Loucy (cell line): Measurements from ENCODE around the gene UBR4.
"Not testable (repeated sequence)": the region's sequence is repeated elsewhere in the genome, so short reads cannot be mapped to it uniquely, and the experiment has no call there.

Experiments used
- H2AFZ ChIP-seq: fragments of 200-600 bp; sonication (generic); 2 replicates; pipeline ENCODE4 v1.6.0; 2016; ENCODE audit warnings: antibody characterized with exemption, mild to moderate bottlenecking, low read length, moderate library complexity
- H3F3A ChIP-seq: fragments of 200-600 bp; 2 replicates; pipeline ENCODE4 v1.6.0; 2016; ENCODE audit warnings: antibody characterized with exemption, low read depth, mild to moderate bottlenecking
- H3K27me3 ChIP-seq: fragments of 200-600 bp; sonication (generic); 2 replicates; pipeline ENCODE4 v1.6.1; 2014; ENCODE audit warnings: low read length, mild to moderate bottlenecking; ENCODE audit not compliant: insufficient read depth, poor library complexity, severe bottlenecking
- H3K36me3 ChIP-seq: fragments of 200-600 bp; sonication (generic); 2 replicates; pipeline ENCODE4 v1.6.1; 2016; ENCODE audit warnings: low read length; ENCODE audit not compliant: insufficient read depth
- H3K4me1 ChIP-seq: fragments of 200-600 bp; sonication (generic); 2 replicates; pipeline ENCODE4 v1.5.1; 2014; ENCODE audit warnings: low read length, mild to moderate bottlenecking; ENCODE audit not compliant: insufficient read depth, poor library complexity, severe bottlenecking
- H3K4me2 ChIP-seq: fragments of 200-600 bp; sonication (generic); 2 replicates; pipeline ENCODE4 v1.6.0; 2014; ENCODE audit warnings: antibody characterized with exemption, low read length, low read depth, mild to moderate bottlenecking; ENCODE audit not compliant: poor library complexity, severe bottlenecking
- H3K4me3 ChIP-seq: fragments of 200-600 bp; sonication (generic); 2 replicates; pipeline ENCODE4 v1.5.1; 2014; ENCODE audit warnings: low read length, mild to moderate bottlenecking, mixed read lengths; ENCODE audit not compliant: poor library complexity, severe bottlenecking
- H3K79me2 ChIP-seq: fragments of 200-600 bp; sonication (generic); 2 replicates; pipeline ENCODE4 v1.6.1; 2014; ENCODE audit warnings: low read length; ENCODE audit not compliant: insufficient read depth
- H3K9ac ChIP-seq: fragments of 200-600 bp; sonication (generic); 2 replicates; pipeline ENCODE4 v1.6.0; 2014; ENCODE audit warnings: mild to moderate bottlenecking, low read depth, low read length, moderate library complexity; ENCODE audit not compliant: poor library complexity, severe bottlenecking
- H3K9me2 ChIP-seq: fragments of 200-600 bp; sonication (generic); replicated peaks from 2 replicates; pipeline ENCODE4 v1.6.1; 2016; ENCODE audit warnings: low read depth, low read length, mixed read lengths
- H3K9me3 ChIP-seq: fragments of 200-600 bp; sonication (generic); 2 replicates; pipeline ENCODE4 v1.6.1; 2014; ENCODE audit warnings: mild to moderate bottlenecking, antibody characterized with exemption, low read length, low read depth; ENCODE audit not compliant: insufficient read depth
- H4K20me1 ChIP-seq: fragments of 200-600 bp; sonication (generic); 2 replicates; pipeline ENCODE4 v1.6.0; 2014; ENCODE audit warnings: antibody characterized with exemption, low read length, mild to moderate bottlenecking; ENCODE audit not compliant: insufficient read depth, poor library complexity, severe bottlenecking
- EZH2phosphoT487 ChIP-seq: fragments of 200-600 bp; IDR thresholded peaks from 2 replicates; pipeline ENCODE4 v1.6.1; 2018; ENCODE audit warnings: antibody characterized with exemption, mild to moderate bottlenecking, moderate library complexity, borderline replicate concordance
- TF ChIP-seq, protein P1 (sequence below): fragments of 200-600 bp; sonication (generic); conservative IDR thresholded peaks from 2 replicates; pipeline ENCODE4 v1.5.1; 2014; ENCODE audit warnings: mild to moderate bottlenecking, antibody characterized with exemption, low read length

UBR4 gene

DNA sequence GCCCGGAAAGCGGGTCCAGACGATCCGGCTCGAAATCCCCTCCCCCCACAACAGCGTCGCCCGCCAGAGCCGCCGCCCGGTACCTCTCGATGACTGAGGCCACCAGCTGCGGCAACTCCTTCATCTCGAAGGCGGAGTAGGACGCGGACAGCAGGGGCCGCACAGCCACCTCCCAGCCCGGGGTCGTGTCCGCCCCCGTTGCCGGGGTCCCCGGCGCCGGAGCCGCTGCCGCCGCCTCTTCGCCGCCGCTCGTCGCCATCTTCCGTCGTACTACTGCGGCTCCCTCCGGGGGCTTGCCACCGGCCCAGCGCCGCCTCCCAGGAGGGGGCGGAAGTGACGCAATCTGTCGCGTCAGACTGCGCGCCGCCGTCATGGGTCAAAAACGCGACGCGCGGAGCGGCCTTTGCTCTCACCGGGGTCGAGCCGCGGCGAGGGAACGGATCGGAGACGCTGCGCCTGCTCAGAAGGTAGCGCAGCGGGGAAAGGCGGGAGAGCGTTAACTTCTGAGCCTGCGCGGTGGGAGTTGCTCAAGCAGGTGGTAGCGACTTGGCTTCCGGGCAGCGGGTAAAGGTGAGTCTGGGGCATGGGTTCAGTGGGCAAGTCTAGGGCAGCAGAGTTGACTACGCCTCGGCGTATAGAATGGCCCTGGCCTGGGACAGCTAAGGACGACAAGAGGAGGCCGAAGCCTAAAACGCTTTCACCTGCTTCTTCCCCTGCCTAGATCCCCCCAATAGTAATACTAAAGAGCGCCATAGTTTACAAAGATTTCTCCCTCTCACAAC is at the start of gene UBR4:
UBR4 (minus strand) TSS at position 277 of the 782 bp plus-strand sequence; CDS start at position 259, 18 bp downstream.
- peak within 1 kb of the TSS; percentile 73 for H2AFZ ChIP-seq
- H4K20me1 ChIP-seq = peaks cover 58% of the 10 kb centered on the region

GRCh38 chr1:19258353-19258752 is 48.3 kb upstream of the UBR4 start:
- Histone ChIP-seq H3F3A (no peaks in the 10 kb centered on the region), H3K9ac (no peak overlapping the region), H3K4me1 (peaks cover 9% of the 10 kb centered on the region), H4K20me1 (peaks cover 3% of the 10 kb centered on the region), H2AFZ (no peak overlapping the region), H3K9me2 (no peaks in the 10 kb centered on the region), H3K4me3 (no peak overlapping the region), H3K4me2 (no peak overlapping the region), H3K27me3 (no peaks in the 10 kb centered on the region), H3K79me2 (peaks cover 21% of the 10 kb centered on the region), H3K9me3 (no peaks in the 10 kb centered on the region), H3K36me3 (peaks cover 46% of the 10 kb centered on the region; the same call in 1 of the 2 replicates)
- TF ChIP-seq, protein P1, sequence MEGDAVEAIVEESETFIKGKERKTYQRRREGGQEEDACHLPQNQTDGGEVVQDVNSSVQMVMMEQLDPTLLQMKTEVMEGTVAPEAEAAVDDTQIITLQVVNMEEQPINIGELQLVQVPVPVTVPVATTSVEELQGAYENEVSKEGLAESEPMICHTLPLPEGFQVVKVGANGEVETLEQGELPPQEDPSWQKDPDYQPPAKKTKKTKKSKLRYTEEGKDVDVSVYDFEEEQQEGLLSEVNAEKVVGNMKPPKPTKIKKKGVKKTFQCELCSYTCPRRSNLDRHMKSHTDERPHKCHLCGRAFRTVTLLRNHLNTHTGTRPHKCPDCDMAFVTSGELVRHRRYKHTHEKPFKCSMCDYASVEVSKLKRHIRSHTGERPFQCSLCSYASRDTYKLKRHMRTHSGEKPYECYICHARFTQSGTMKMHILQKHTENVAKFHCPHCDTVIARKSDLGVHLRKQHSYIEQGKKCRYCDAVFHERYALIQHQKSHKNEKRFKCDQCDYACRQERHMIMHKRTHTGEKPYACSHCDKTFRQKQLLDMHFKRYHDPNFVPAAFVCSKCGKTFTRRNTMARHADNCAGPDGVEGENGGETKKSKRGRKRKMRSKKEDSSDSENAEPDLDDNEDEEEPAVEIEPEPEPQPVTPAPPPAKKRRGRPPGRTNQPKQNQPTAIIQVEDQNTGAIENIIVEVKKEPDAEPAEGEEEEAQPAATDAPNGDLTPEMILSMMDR = no peak
- TF ChIP-seq EZH2phosphoT487 = no peak

More for the DNA sequence above, at the start of gene UBR4:
- H3K36me3 ChIP-seq = no peaks in the 10 kb centered on the region
- no peaks in the 10 kb centered on the region for H3K9me3 ChIP-seq
- H3K4me3 ChIP-seq = peak within 1 kb of the TSS; percentile 93
- TF ChIP-seq EZH2phosphoT487 = no peak
- TF ChIP-seq, protein P1 = no peak
- H3K9ac ChIP-seq = peak within 1 kb of the TSS; percentile 96
- H3K27me3 ChIP-seq = no peaks in the 10 kb centered on the region
- peaks cover 95% of the 10 kb centered on the region for H3K79me2 ChIP-seq
- H3K9me2 ChIP-seq = no peaks in the 10 kb centered on the region
- no peaks in the 10 kb centered on the region for H3F3A ChIP-seq
- H3K4me2 ChIP-seq = peak within 1 kb of the TSS; percentile 96
- H3K4me1 ChIP-seq = peaks cover 76% of the 10 kb centered on the region

DNA sequence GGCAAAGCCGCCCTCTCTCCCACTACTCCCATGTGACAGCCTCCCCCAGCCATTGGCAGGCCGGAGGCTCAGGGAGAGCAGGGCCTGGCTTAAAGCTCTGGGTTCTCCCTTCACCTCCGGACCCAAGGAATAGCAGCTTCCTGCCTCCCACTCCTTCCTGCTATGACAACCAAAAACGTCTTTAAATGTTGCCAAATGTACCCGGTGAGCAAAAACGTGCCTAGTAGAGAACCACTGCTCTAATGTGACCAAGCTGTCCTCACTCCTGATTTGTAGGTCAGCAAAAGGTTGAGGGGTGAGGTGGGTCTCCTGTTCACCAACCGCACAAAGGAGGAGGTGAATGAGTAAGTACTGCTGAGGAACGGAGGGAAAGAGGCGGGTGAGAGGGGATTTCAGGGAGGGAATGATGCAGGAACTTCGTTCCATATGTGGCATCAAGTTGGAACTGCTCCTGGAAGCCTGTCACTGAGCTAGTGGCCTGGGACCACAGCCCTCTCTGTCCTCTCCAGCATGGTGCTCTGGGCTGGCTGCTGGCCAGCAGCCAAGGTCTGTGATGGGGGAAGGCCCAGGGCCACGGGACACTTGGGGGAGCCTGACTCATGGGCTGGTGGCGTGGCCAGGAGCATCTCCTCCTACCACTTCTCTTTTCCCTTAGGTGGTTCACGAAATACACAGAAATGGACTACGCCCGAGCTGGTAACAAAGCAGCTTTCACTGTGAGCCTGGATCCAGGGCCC is 47.3 kb upstream of the UBR4 start:
- no peak for TF ChIP-seq EZH2phosphoT487
- TF ChIP-seq, protein P1 = no peak
- Histone ChIP-seq H3K79me2 (peaks cover 31% of the 10 kb centered on the region), H3K4me1 (peaks cover 17% of the 10 kb centered on the region), H3K36me3 (peaks cover 46% of the 10 kb centered on the region; the same call in 1 of the 2 replicates), H3K4me2 (no peak overlapping the region), H4K20me1 (peaks cover 6% of the 10 kb centered on the region), H3K9ac (no peak overlapping the region), H2AFZ (no peak overlapping the region), H3K9me3 (no peaks in the 10 kb centered on the region), H3K27me3 (no peaks in the 10 kb centered on the region), H3F3A (no peaks in the 10 kb centered on the region), H3K4me3 (no peak overlapping the region), H3K9me2 (no peaks in the 10 kb centered on the region)

- Histone ChIP-seq H3K79me2 (peaks cover 39% of the 10 kb centered on the region), H3K36me3 (peaks cover 46% of the 10 kb centered on the region; the same call in 1 of the 2 replicates), H4K20me1 (peaks cover 12% of the 10 kb centered on the region), H3K4me1 (peaks cover 17% of the 10 kb centered on the region)
- not testable (repeated sequence) for H3F3A ChIP-seq, H3K27me3 ChIP-seq, H3K4me3 ChIP-seq, H3K9ac ChIP-seq, H3K4me2 ChIP-seq, H3K9me2 ChIP-seq, H2AFZ ChIP-seq, H3K9me3 ChIP-seq
These were observed 46.2 kb upstream of the UBR4 start for GRCh38 chr1:19256301-19256700.
